OCI-LY3 (cell line): Measurements from ENCODE around the gene PTCD3.

Experiments
- EZH2phosphoT487 ChIP-seq: fragments of 200-600 bp; shearing (Covaris generic); IDR thresholded peaks from 2 replicates; pipeline ENCODE4 v1.6.1; 2018; ENCODE audit warnings: antibody characterized with exemption, mixed run types, low read depth
- TF ChIP-seq, protein P1 (sequence below): fragments of 200-600, 300-600 bp; sonication (generic); IDR thresholded peaks from 2 replicates; pipeline ENCODE4 v1.5.1; 2014; ENCODE audit warnings: antibody characterized with exemption, low read length, low read depth

DNA sequence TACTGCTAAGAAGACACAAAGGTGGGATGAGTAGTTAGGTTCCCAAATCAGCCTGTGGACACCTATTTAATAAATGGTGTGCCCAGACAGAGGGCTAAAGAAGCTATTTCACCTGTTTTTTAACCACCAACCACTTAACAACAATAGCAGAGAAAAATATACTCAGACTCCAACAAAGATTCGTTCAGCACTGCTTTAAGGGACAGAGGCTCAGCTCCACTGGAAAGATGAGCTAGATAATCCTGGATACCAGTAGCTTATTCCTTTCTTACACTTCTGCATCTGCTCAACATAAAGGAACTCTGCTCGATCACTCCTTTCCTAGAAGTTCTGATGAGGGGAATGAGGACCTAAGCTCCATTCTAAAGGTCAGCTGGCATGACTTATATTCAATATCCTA lies 44.5 kb downstream of the PTCD3 start:
- TF ChIP-seq, protein P1, sequence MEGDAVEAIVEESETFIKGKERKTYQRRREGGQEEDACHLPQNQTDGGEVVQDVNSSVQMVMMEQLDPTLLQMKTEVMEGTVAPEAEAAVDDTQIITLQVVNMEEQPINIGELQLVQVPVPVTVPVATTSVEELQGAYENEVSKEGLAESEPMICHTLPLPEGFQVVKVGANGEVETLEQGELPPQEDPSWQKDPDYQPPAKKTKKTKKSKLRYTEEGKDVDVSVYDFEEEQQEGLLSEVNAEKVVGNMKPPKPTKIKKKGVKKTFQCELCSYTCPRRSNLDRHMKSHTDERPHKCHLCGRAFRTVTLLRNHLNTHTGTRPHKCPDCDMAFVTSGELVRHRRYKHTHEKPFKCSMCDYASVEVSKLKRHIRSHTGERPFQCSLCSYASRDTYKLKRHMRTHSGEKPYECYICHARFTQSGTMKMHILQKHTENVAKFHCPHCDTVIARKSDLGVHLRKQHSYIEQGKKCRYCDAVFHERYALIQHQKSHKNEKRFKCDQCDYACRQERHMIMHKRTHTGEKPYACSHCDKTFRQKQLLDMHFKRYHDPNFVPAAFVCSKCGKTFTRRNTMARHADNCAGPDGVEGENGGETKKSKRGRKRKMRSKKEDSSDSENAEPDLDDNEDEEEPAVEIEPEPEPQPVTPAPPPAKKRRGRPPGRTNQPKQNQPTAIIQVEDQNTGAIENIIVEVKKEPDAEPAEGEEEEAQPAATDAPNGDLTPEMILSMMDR = no peak
- TF ChIP-seq EZH2phosphoT487 = no peak
